Activated CD8-positive, alpha-beta T cell treated with anti-CD3 and anti-CD28 coated beads for 36 hours (primary cell): ENCODE measurements around the gene ELOB. TPM values are rescaled to one million over a fixed set of nuclear protein-coding genes. Genes with fewer than 3 reads are reported as not detected.

ENCODE experiments used
- ATAC-seq: fragments of 200-7000 bp; cut with Tn5 transposase; one replicate; pipeline ENCODE4 v1.10.0; 2021; ENCODE audit warnings: mild to moderate bottlenecking, moderate library complexity
- CTCF ChIA-PET: fragments of 350-600 bp; sonication (Branson Sonifier 250); formaldehyde crosslinking; loops from one replicate; lab custom pipeline; 2021; ENCODE audit warnings: antibody characterized with exemption; lab: Charles Lee
- POLR2A ChIA-PET: fragments of 350-600 bp; sonication (Branson Sonifier 250); formaldehyde crosslinking; loops from one replicate; lab custom pipeline; 2021; ENCODE audit warnings: antibody characterized with exemption; lab: Charles Lee
- DNase-seq: peaks from one replicate; pipeline ENCODE4 v3.0.0-alpha.2; 2020
- H3K27ac Mint-ChIP-seq: one replicate; pipeline ENCODE4 v1.8.0; 2021; ENCODE audit warnings: mild to moderate bottlenecking, mixed read lengths
- H3K27me3 Mint-ChIP-seq: one replicate; pipeline ENCODE4 v1.8.0; 2021; ENCODE audit warnings: mixed read lengths
- H3K36me3 Mint-ChIP-seq: one replicate; pipeline ENCODE4 v1.8.0; 2021; ENCODE audit warnings: low read depth, mixed read lengths
- H3K4me1 Mint-ChIP-seq: one replicate; pipeline ENCODE4 v1.8.0; 2021; ENCODE audit warnings: low read depth, mixed read lengths
- H3K4me3 Mint-ChIP-seq: one replicate; pipeline ENCODE4 v1.8.0; 2021; ENCODE audit warnings: mild to moderate bottlenecking, moderate library complexity, mixed read lengths
- H3K9me3 Mint-ChIP-seq: one replicate; pipeline ENCODE4 v1.8.0; 2021; ENCODE audit warnings: mixed read lengths
- intact Hi-C: fragments of 100-400 bp; cut with micrococcal nuclease; formaldehyde crosslinking; loops from one replicate; pipeline ENCODE4 v1.10.0; 2022
- total RNA-seq, 2 experiments: library from RNA; stranded (reverse); gene quantifications; one replicate each; pipeline ENCODE4 v1.2.3, GENCODE V29; 2021
- TF ChIP-seq, protein P1 (sequence below): fragments of 200-600 bp; IDR thresholded peaks from one replicate; pipeline ENCODE4 v1.8.0; 2022; ENCODE audit warnings: antibody characterized with exemption, mild to moderate bottlenecking

ELOB gene
- total RNA-seq, 2 experiments from 2014 or later: 174 to 178 TPM

DNA sequence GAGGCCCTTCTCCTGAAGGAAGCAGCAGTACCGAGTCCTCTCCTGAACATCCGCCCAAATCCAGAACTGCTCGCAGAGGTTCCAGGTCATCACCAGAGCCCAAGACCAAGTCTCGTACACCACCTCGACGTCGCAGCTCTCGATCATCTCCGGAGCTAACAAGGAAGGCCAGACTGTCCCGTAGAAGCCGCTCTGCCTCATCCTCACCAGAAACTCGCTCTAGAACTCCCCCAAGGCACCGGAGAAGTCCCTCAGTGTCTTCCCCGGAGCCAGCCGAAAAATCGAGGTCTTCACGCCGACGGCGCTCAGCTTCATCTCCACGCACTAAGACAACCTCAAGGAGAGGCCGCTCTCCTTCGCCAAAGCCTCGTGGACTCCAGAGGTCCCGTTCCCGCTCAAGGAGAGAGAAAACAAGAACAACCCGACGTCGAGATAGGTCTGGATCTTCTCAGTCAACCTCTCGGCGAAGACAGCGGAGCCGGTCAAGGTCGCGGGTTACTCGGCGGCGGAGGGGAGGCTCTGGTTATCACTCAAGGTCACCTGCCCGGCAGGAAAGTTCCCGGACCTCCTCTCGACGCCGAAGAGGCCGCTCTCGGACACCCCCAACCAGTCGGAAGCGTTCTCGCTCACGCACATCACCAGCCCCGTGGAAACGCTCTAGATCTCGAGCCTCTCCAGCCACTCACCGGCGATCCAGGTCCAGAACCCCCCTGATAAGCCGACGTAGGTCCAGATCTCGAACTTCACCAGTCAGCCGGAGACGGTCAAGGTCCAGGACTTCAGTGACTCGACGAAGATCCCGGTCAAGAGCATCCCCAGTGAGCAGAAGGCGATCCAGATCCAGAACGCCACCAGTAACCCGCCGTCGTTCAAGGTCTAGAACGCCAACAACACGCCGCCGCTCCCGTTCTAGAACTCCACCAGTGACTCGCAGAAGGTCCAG is 11.3 kb downstream of the ELOB start:
- TF ChIP-seq, protein P1, sequence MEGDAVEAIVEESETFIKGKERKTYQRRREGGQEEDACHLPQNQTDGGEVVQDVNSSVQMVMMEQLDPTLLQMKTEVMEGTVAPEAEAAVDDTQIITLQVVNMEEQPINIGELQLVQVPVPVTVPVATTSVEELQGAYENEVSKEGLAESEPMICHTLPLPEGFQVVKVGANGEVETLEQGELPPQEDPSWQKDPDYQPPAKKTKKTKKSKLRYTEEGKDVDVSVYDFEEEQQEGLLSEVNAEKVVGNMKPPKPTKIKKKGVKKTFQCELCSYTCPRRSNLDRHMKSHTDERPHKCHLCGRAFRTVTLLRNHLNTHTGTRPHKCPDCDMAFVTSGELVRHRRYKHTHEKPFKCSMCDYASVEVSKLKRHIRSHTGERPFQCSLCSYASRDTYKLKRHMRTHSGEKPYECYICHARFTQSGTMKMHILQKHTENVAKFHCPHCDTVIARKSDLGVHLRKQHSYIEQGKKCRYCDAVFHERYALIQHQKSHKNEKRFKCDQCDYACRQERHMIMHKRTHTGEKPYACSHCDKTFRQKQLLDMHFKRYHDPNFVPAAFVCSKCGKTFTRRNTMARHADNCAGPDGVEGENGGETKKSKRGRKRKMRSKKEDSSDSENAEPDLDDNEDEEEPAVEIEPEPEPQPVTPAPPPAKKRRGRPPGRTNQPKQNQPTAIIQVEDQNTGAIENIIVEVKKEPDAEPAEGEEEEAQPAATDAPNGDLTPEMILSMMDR: no peak
- Mint-ChIP-seq H3K4me1 (peaks cover 2% of the 10 kb centered on the region), H3K27me3 (no peaks in the 10 kb centered on the region), H3K36me3 (peaks cover 81% of the 10 kb centered on the region), H3K4me3 (no peak overlapping the region), H3K27ac (no peak overlapping the region), H3K9me3 (no peaks in the 10 kb centered on the region)
- ChIA-PET POLR2A (interaction anchor here (0.6 to 4.6 kb wide), 10 partner anchors 7 to 74 kb away, joined by 3 to 45 read pairs (median 4); partner anchors contain the start of genes SRRM2 and ZG16B), CTCF (no interaction called here)
- no peak for ATAC-seq
- intact Hi-C loops: no loop called here
- DNase-seq: no peak

DNA sequence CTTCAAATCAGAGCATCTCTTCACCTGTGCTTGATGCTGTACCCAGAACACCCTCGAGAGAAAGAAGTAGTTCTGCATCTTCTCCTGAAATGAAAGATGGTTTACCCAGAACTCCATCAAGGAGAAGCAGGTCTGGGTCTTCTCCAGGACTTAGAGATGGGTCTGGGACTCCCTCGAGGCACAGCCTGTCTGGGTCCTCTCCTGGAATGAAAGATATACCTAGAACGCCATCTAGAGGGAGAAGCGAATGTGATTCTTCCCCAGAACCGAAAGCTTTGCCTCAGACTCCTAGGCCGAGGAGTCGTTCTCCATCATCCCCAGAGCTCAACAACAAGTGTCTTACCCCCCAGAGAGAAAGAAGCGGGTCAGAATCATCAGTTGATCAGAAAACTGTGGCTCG is 12.4 kb downstream of the ELOB start:
- peaks cover 5% of the 10 kb centered on the region for H3K4me1 Mint-ChIP-seq
- no peak for ATAC-seq

DNA sequence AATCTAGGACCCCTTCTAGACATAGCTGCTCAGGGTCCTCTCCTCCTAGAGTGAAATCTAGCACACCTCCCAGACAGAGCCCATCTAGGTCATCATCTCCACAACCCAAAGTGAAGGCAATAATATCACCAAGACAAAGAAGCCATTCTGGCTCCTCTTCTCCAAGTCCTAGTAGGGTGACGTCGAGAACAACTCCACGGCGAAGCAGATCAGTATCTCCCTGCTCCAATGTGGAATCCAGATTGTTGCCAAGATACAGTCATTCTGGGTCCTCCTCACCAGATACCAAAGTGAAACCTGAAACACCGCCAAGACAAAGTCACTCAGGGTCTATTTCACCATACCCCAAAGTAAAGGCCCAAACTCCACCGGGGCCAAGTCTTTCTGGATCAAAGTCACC is 13.9 kb downstream of the ELOB start:
- TF ChIP-seq, protein P1: no peak
- Mint-ChIP-seq H3K27me3 (no peaks in the 10 kb centered on the region), H3K4me3 (no peak overlapping the region), H3K27ac (no peak overlapping the region), H3K9me3 (no peaks in the 10 kb centered on the region), H3K36me3 (peaks cover 94% of the 10 kb centered on the region), H3K4me1 (peaks cover 13% of the 10 kb centered on the region)
- CTCF ChIA-PET: no interaction called here
- intact Hi-C loops: no loop called here
- no peak for ATAC-seq
- DNase-seq: no peak
- POLR2A ChIA-PET: interaction anchor here (1.2 to 4.6 kb wide), 7 partner anchors 8 to 22 kb away, joined by 3 to 45 read pairs (median 6); partner anchors contain the start of gene SRRM2

More for the DNA sequence above, 12.4 kb downstream of the ELOB start:
- Mint-ChIP-seq H3K9me3 (no peaks in the 10 kb centered on the region), H3K27ac (no peak overlapping the region), H3K4me3 (no peak overlapping the region), H3K36me3 (peaks cover 86% of the 10 kb centered on the region), H3K27me3 (no peaks in the 10 kb centered on the region)
- POLR2A ChIA-PET: interaction anchor here (0.8 to 4.6 kb wide), 7 partner anchors 8 to 65 kb away, joined by 3 to 45 read pairs (median 4); partner anchors contain the start of genes SRRM2 and ZG16B
- TF ChIP-seq, protein P1: no peak
- intact Hi-C loops: no loop called here
- CTCF ChIA-PET: no interaction called here
- no peak for DNase-seq

DNA sequence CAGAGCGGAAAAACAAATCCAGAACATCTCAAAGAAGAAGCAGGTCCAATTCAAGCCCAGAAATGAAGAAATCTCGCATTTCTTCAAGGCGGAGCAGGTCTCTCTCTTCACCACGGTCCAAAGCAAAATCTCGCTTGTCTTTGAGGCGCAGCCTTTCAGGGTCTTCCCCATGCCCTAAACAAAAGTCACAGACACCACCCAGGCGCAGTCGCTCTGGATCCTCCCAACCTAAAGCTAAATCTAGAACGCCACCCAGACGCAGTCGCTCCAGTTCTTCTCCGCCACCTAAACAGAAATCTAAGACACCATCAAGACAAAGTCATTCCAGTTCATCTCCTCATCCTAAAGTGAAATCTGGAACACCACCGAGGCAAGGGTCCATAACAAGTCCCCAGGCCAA is 14.4 kb downstream of the ELOB start:
- H3K36me3 Mint-ChIP-seq: peaks cover 94% of the 10 kb centered on the region
- H3K27me3 Mint-ChIP-seq: no peaks in the 10 kb centered on the region
- no peaks in the 10 kb centered on the region for H3K9me3 Mint-ChIP-seq
- intact Hi-C loops: no loop called here
- ATAC-seq: no peak
- TF ChIP-seq, protein P1: no peak
- DNase-seq: no peak
- ChIA-PET CTCF (no interaction called here), POLR2A (interaction anchor here (1.4 to 4.6 kb wide), 6 partner anchors 9 to 22 kb away, joined by 5 to 45 read pairs (median 6); partner anchors contain the start of gene SRRM2)
- H3K4me3 Mint-ChIP-seq: no peak overlapping the region
- peaks cover 13% of the 10 kb centered on the region for H3K4me1 Mint-ChIP-seq
- H3K27ac Mint-ChIP-seq: no peak overlapping the region
